AG04449 (cell line): Measurements from ENCODE around the gene IWS1.

ENCODE experiments used
- CTCF ChIA-PET: fragments of 350-600 bp; formaldehyde crosslinking; extraction: SDS; loops from one replicate; lab custom pipeline; 2021; ENCODE audit warnings: antibody characterized with exemption; lab: Yijun Ruan, JAX
- POLR2A ChIA-PET: fragments of 400-600, 350-600 bp; formaldehyde crosslinking; extraction: SDS; loops from one replicate; lab custom pipeline; 2020; ENCODE audit warnings: antibody characterized with exemption, inconsistent platforms; lab: Yijun Ruan, JAX
- DNase-seq: peaks from one replicate; pipeline ENCODE4 v3.0.0-alpha.2; 2010; ENCODE audit warnings: low read depth, low spot score
- H3K4me3 ChIP-seq: 2 replicates; pipeline ENCODE4 v1.5.1; 2011; ENCODE audit warnings: low read depth, mild to moderate bottlenecking, control low read depth, low read length
- TF ChIP-seq, protein P1 (sequence below): IDR thresholded peaks from one replicate; pipeline ENCODE4 v1.5.1; 2011; ENCODE audit warnings: mild to moderate bottlenecking, moderate library complexity, low read length, control low read depth, inconsistent platforms; ENCODE audit not compliant: insufficient read depth; ENCODE audit errors: missing control alignments

IWS1 gene

DNA sequence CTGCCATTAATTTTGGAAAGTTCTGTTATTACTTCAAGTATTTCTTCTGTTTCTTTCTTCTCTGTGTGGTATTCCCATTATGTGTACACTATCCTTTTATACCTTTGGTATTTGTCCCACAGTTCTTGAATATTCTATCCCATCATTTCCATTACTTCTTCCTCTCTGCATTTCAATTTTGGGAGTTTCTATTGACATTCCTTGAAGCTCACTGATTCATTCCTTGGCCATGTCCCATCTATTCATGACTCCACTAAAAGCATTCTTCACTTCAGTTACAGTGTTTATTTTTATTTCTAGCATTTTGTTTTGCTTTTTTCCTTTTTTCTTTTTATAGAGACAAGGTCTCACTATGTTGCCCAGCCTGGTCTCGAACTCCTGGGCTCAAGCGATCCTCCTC is 77.8 kb downstream of the IWS1 start:
- TF ChIP-seq, protein P1, sequence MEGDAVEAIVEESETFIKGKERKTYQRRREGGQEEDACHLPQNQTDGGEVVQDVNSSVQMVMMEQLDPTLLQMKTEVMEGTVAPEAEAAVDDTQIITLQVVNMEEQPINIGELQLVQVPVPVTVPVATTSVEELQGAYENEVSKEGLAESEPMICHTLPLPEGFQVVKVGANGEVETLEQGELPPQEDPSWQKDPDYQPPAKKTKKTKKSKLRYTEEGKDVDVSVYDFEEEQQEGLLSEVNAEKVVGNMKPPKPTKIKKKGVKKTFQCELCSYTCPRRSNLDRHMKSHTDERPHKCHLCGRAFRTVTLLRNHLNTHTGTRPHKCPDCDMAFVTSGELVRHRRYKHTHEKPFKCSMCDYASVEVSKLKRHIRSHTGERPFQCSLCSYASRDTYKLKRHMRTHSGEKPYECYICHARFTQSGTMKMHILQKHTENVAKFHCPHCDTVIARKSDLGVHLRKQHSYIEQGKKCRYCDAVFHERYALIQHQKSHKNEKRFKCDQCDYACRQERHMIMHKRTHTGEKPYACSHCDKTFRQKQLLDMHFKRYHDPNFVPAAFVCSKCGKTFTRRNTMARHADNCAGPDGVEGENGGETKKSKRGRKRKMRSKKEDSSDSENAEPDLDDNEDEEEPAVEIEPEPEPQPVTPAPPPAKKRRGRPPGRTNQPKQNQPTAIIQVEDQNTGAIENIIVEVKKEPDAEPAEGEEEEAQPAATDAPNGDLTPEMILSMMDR, result no peak
- CTCF ChIA-PET, result no interaction called here
- H3K4me3 ChIP-seq, result no peak overlapping the region
- POLR2A ChIA-PET, result interaction anchor here (0.7 kb wide), 1 partner anchor 31 kb away, joined by 3 read pairs; no protein-coding TSS in a partner anchor
- peak; percentile 17 for DNase-seq

DNA sequence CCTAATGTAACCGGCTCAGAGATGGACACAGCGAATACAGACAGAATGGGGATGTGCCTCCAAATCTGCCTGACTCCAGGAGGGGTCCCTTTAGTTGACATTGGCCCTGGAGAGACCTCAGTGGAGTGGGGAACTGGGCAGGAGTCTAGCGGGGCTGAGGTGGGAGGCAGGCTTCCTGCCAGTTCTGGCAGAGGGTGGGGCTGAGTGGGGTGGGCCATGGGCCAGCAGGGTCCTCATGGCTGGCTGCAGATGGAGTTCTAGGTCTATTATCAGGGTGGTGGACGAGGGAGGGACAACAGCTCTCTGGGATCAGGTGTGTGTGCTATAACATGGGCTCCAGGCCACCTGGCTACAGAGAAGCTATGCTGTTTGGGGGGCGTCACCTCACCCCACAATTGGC is 86.9 kb downstream of the IWS1 start:
- CTCF ChIA-PET, result no interaction called here
- DNase-seq, result no peak
- POLR2A ChIA-PET, result no interaction called here
- TF ChIP-seq, protein P1, result no peak
- no peak overlapping the region for H3K4me3 ChIP-seq

DNA sequence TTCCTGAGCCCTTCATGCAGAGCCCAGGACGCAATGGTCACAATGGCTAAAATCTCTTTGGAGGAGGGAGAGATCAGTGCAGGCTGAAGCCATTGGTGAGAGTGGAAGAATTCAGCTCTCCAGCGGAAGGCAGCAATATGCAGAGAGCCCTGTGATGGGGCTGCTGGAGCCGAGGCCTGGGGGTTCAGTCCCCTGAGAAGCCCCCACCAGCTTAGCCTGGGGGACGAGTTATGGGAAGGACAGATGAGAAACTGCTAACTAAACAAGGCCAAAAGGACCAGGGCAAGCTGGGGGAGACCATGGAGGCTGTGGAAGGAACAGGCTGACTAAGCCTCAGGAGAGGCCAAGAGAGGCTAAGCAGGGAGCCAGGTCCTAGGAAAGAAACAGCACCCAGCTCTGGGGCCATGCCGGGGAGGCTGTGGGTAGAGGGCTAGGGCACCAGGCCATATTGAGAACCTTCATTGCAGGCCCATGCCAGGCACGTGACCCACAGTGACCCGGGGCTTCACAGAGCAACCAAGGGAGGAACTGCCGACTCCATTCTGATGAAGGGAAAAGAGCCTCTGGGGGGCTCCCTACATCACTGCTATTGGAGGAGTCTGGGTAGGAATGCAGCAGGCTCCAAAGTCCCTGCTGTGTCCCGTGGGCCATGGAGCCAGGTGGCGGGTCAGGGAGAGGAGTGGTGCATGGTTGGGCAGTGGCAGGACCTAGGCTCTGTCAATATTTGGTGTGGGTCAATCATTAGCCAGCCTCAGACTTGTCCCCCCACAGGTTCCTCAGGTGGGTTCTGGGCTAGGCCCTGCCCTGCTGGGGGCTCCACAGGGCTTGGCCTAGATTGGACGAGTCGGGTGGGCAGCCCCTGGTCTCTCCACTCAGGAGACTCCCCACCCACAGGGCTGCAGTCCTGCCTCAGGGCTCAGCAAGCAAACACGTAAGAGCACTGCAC is 88.2 kb downstream of the IWS1 start:
- H3K4me3 ChIP-seq, result no peak overlapping the region
- POLR2A ChIA-PET, result no interaction called here
- TF ChIP-seq, protein P1, result no peak
- no peak for DNase-seq
- CTCF ChIA-PET, result no interaction called here

DNA sequence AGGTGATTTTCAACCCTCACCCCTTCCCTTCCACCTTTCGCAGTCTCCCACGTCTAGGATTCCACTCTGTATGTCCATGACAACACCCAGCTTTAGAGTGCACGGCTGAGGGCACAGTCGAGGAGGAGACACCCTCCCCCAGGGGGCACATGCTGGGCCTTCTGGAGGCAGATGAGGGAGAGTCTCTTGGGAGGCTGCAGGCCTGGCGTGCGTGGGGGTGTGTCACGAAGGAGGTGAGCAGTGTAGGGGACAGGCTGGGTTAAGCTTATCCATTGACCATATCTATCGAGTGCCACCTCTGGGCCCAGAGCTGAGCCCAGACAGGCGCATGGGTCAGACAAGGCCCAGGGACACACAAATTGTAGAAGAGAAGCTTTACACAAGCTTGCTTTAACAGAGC is 89.2 kb downstream of the IWS1 start:
- no peak for DNase-seq
- POLR2A ChIA-PET, result interaction anchor here (0.6 kb wide), 1 partner anchor 114 kb away, joined by 5 read pairs; no protein-coding TSS in a partner anchor
- H3K4me3 ChIP-seq, result no peak overlapping the region
- TF ChIP-seq, protein P1, result no peak
- CTCF ChIA-PET, result interaction anchor here (0.7 to 2.4 kb wide), 3 partner anchors 10 to 43 kb away, joined by 3 to 6 read pairs (median 3); no protein-coding TSS in a partner anchor

DNA sequence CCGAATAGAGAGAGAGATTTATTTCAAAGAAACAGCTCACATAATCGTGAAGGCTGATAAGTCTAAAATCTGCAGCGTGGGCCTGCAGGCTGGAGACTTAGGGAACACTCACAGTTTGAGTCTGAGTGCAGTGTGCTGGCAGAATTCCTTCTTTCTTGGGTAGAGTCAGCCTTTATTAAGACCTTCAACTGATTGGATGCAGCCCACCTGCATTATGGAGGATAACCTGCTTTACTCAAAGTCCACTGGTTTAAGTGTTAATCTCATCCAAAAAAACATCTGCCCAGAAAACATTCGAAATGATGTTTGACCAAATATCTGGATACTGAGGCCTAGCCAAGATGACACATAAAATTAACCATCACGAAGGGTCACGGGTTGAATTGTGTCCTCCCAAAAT is 91.8 kb downstream of the IWS1 start:
- CTCF ChIA-PET, result interaction anchor here (0.9 to 1.7 kb wide), 3 partner anchors 15 to 113 kb away, joined by 3 to 4 read pairs (median 3); no protein-coding TSS in a partner anchor
- no peak overlapping the region for H3K4me3 ChIP-seq
- DNase-seq, result no peak
- TF ChIP-seq, protein P1, result no peak
- POLR2A ChIA-PET, result no interaction called here

DNA sequence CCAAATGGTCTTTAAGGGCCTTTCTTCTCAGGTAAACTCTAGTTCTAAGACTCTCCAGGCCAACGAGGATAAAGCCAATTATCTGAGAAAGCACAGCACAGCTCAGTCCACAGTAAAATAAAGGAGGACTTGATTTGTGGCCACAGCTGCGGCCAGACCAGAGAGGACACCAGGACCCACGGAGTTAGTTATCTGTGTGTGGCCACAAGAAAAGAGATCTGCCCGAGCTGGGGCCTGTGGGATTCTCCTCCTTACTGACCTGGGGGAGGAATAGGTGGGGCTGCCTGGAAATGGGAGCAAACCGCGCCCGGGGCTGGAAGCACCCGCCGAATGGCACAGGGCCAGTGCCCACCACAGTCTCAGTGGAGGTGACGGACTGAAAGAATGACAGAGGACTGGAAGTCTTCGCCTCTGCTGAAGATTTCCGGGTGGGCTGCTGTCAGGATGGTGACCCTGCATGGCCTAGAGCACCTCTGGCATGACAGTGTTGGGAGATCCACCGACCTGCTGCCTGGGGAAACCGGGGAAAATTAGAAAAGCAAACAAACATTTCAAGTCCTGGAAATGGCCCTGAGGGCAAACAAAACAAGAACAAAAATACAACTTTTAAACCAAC is 94.8 kb downstream of the IWS1 start:
- no peak for DNase-seq
- TF ChIP-seq, protein P1, result no peak
- H3K4me3 ChIP-seq, result no peak overlapping the region
- ChIA-PET CTCF (no interaction called here), POLR2A (no interaction called here)
